ENCODE data around the gene AKR1B1.

- TF ChIP-seq CTCF (IDR thresholded peaks at IDR 0.05 in 4 of 5, conservative IDR thresholded peaks at IDR 0.05 in 1 of 5) (no peak), POLR2A (IDR thresholded peaks at IDR 0.05) (no peak)
These were observed 43.2 kb downstream of the AKR1B1 start for GRCh38 chr7:134415700-134416099.

Measured in gastrocnemius medialis (tissue), 4 donors.